Activated CD4-positive, alpha-beta T cell treated with anti-CD3 and anti-CD28 coated beads for 24 hours (primary cell): ENCODE results near the gene AMOT.

Experiments used
- DNase-seq, 2 donors: peaks; one replicate each; pipeline ENCODE4 v3.0.0-alpha.2; 2020; ENCODE audit warnings: low read depth in 2 of 2

The AMOT gene

DNA sequence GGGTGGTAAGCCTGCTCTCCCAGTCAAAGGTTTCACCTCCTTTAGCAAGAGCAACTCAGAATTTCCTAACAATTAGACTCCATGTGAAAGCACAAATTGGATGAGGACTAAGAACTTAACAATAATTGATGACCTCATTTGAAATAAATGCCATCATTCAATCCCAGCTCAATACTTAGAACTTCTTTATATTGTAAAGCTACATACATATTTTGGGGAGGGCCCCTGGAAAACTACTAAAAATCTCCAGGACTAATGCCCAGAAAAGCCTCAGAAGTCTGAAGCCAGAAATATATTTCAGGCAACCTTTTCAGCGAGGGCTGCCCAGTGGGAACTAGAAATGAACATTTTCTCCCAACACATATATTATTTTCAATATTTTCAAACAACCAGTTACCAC, 38.1 kb downstream of the AMOT start:
- no peak for DNase-seq

DNA sequence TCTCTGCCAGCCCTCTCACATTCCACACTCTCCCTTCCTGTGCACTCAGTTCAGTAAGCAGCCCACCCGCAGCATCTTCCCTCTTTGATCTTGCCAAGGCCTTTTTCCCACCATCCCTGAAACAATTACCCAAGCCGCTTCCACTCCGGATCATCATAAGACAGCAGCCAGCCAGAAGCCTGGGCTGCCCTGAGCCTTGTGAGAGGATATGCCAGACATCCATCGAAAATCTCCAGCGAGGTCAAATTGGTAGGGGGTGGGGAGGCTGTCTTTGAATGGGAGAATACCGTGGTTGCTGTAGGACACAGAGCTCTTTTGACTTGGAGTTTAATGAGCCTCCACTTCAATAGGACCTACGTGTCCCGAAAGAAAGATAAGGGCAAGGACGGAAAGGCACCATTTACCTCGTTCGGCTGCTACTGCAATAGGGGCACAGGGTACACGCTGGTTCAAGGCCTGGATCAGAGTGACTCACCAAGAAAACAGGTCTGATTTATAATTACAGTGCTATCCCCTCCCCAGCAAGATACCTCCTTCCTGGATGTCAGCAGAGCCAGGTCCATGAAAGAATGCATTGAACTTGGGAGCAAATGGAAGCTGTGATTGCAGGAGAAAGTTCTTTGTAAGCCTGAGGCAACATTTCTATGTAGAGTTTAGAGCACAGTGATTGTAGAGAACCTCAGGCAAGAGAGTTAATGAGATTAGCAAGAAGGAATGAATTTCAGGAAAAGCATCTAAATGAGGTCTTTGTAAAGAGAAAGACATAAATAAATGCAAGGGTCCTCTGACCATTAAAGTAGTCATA, 39.5 kb downstream of the AMOT start:
- no peak for DNase-seq

DNA sequence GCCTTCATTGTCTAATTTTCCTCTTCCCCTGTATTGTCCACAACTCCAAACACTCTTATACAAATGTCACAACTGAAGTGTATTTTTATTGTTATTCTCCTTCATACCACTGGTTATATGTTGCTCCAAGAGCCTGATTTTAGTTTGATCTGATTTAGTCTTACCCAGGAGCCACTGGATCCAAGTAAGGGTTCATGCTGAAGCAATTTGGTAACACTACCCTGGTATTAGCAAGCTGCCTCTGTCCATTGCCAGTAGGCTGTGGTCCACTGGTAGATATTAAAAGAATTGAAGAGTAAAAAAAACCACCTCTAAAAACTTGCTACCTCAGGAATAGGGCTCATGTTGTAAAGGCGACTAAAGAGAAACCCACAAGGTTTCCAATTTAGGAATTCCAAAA, 41.2 kb downstream of the AMOT start:
- no peak for DNase-seq

DNA sequence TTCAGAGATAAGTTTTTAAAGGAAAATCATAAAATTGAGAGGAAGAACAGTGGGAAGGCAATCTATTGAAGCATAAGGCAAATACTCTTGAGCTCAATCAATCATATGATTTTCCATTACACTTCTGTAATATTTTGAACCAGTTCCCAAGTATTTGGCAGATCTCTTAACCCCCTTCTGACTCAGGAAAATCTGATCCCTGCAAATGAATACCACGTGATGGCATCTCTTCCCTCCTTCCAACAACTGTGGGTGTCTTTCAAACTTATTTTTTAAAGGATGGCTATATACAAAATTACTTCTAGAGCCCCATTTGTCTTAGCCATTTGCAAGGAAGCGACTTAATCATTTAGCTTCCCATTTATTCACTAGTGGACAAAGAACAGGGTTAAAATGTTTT, 41.9 kb downstream of the AMOT start:
- DNase-seq = no peak

DNA sequence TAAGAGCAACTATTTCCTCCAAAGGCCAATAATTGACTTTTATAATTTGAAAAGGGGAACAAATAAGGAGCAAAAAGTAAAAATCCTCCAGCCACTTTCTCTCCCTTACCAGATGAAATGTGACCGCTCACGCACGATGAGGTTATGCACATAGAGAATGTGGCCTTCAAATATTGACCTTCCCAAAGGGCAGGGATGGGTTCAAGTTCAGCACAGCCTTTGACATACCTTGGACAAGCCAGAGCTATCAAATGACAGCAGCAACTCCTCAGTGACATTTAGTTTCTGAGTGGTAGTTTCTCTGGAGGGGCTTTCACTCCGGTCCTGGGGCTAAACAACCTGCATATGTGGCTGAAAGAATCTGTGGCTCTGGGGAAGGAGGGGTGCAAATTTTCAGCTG, 50.7 kb downstream of the AMOT start:
- no peak for DNase-seq

DNA sequence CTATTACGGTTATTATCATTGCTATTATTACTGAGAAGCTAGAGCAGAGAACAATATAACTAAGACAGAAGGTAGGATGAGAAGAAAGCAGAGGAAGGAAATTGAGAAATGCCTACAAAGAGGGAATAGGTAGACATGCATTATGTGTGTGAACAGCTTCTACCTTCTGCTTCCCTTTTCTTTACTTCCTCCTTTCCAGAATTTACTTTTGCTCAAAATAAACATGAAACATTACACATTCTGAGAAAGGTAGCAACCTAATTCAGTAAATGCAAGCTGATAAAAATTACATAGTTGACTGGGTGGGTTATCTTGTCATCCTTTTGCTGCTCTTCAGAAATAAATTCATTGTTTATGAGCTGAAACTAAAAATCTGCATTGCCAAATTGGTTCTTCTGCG, 54.6 kb downstream of the AMOT start:
- DNase-seq = no peak

DNA sequence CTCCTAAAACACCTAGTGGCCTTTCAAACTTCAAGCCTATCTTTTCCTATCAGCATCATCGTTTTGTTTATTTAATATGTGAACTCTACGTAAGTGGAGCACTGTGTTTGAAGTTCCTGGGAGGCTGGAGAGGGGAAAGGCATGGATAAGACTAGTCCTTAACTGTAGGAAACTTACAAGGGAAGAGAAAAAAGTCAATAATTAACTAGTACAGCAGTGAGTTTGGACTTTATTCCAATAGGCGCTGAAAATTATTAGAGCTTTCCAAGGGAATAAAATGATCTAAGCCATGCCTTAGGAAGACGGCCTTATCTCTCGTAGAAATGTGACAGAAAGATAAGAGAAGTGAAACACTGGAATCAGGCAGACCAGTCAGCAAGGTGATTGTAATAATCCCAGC, 55.3 kb downstream of the AMOT start:
- no peak for DNase-seq

DNA sequence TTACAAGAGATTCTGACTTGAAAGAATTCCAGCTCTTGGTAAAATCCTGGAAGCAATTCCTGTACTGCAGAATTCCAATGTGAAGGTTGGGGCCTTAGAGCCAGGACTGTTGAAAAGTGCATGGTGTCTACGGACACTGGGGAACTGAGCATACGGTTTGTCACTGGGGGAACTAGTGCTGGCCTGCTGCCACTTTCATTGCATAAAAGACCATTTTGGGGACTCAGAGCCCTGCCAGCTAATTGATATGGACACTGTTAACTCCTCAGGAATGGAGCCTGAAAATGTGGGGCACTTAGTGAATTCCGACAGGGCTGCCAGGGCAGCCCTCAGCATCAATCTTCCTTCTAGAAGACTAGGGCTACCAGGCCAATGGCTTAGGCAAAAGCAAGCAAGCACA, 55.9 kb downstream of the AMOT start:
- no peak for DNase-seq

DNA sequence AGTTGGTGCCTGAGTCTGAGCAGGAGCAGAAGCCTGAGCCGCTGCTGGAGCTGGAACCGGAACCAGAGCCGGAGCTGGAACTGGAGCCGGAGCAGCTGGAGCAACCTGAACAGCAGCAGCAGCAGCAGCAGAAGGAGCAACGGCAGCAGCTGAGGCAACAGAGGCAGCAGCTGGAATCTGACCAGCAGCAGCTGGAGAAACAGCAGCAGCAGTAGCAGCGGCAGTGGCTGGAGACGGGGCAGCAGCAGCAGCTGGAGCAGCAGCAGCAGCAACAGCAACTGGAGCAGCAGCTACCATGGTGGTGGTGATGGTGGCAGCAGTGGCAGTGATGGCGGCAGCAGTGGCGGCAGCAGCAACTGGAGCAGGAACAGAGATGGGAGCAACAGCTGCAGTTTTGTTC, 61.5 kb downstream of the AMOT start:
- no peak for DNase-seq

DNA sequence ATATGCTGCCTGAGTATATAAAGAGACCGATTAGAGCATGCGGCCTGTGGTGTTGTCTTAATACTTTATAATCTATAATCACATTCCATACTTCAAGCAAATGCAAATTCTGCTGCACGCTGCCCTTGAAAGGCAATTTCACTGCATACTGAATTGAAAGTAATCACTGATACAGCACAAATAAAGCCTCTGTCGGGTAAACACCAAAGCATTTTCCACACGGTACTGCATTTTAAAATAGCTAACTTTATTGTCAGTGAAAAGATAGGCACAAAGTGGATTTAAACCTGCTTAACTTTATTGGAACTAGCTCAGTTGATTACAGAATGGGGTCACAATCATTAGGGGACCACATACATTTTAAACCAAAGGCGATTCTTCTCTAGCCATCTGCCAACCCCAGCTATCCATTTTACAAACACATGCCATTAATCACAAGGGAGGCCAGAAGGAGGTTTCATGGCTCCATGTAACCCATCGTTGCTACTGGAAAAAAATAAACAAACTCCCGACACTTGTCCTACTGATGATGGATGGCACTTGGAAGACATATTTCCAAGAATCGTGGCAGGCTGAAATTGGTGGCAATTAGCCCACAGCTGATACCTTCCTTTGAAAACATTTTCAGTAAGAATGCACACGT, 65.9 kb downstream of the AMOT start:
- DNase-seq = no peak

DNA sequence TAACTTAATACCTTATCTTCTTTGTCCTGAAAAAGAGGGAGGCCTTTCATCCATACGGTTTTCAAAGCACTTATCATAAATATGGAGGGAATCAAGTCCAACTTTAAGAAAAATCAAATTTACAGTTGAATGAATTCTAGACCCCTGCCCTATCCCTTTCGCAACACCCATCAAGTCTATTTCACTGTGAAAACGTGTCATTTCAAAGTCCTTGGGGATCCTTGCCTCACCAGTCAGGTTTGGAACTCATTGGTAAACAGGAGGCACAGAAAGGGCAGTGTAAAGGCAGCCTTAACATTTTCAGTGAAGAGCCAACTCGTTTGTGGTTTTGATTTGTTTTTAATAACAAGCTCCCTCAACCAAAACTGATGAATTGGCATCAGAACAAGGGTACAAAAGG, 66.5 kb downstream of the AMOT start:
- DNase-seq = no peak

DNA sequence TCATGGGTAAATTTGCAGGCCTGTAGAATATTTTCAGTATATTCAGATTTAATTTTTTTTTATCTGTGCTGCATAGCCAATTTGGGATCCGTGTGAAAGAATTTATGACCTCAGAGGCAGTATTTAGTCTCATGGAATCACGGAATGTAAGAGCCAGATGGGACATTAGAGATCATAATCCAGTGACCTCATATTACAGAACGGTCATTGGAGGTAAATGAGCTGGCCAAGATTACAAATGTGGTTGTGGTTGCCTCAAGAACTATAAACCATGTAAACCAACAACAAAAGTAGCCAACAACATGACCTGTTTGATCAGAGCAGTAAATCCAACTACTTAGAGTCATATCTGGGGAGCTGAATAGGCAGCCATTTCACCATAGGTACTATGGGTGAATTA, 71.6 kb downstream of the AMOT start:
- DNase-seq = no peak

DNA sequence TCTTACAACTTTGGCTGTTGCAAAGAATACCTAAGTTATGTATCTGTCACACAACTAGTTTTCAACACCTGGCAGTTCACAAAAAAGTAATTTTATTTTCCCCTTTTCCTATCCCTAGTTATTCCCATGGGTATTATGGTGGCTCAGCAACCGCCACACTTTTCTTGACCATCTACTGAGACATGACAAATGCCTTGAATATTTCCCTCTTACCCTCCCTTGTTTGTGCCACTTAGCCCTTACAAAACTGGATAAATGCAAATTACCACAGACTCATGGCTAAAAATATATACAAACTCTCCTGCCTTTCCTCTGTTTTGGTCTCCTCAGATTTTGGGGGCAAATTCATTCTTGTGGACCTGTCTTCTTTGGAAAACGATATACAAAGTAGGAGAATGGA, 72.1 kb downstream of the AMOT start:
- DNase-seq = no peak

DNA sequence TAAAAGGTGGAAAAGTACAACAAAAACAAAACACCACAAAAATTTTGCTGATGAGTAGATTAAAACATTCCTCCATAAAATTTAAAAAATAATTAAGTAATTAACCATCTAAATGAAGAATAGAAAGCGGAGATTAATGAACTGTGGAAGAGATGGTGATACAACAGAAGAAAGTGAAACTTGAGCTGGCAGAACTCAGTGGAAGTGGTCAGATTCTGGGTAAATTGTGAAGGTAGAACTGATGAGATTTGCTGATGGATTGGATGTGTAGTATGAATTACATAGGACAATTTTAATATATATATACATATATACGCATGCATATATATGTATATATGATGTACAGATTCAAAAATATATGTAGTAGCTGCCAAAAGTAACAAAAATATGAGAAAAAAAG, 73.9 kb downstream of the AMOT start:
- DNase-seq = no peak

DNA sequence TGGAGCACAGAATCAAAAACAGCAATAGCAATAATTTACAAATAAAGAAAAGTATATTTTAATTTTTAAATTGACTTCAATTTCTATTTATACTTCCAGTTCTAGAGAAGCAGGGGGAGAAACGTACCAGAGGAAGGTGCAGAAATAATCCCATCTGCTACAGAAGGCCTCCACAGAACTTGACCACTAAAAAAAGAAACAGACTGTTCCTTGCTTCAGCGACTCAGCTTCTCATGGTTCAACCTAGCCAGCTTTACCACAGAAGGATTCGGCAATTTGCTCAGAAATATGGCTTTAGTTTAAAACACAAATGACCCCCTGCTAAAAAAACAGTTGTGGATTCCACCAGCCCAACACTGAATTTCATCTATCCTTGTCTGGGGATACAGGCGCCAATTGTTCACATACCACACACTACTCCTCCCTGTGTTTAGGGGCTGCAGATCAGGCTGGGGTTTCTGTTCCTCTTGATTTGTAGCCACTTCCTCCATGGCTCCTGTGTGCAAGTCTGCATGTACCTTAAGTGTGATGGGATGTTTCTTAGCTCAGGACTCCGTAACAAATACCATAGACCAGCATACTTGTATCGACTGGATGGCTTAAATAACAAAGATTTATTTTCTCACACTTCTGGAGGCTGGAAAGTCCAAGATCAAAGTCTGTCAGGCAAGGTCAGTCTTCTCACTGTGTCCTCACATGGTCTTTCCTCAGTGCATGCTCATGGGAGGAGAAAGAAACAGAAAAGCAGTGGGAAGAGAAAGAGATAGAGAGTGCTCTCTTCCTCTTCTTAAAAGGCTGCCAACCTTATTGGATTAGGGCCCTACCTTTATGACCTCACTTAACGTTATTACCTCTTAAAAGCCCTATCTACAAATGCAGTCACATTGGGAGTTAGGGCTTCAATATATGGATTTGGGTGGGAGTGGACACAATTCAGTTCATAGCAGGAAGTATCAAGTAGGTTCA, 79.1 kb downstream of the AMOT start:
- DNase-seq = no peak

DNA sequence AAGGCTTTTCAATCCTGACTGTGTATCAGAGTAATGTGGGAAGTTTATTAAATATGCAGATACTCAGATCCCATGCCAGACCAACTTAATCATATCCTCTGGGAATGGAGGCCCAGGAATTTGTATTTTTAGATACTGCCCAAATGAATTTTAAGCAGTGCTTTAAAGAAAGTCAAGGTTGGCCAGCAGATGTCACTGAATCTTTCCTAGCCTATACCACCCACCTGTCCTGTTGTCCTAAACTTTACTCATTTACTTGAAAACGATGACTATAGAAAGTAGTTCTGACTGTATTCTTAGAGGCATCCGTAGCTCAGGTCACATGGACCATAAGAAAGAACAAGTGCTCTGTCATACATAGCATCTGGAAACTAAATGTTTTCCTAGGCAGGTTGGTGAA, 79.9 kb downstream of the AMOT start:
- no peak for DNase-seq

DNA sequence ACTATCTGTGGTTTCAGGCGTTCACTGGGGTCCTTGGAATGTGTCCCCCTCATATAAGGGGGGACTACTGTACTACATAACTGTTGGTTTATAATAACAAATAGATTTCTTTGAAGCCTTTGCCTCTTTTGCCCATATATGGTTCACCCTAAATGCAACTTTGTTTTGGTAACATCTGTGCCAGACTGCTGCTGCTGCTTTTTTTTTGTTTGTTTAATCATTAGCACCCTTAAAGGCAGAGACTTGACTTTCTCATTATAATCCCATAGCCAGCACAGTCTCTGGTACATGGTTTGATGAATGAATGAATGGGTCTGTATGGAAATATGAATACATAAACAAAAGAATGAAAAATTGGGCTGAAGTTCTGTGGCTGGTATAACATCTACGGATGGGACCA, 80.7 kb downstream of the AMOT start:
- DNase-seq = no peak

DNA sequence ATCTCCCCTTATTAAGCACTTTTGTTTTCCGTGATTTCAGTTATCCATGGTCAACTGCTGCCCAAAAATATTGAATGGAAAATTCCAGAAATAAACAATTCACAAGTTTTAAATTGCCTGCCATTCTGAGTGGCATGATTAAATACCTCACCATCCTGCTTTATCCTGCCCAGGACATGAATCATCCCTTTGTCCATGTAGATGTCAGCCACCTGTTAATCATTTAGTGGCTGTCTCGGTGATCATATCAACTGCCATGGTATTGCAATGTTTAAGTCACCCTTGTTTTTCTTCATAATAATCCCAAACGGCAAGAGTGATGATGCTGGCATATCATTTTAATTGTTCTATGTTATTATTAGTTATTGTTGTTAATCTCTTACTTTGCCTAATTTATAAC, 81.1 kb downstream of the AMOT start:
- no peak for DNase-seq

DNA sequence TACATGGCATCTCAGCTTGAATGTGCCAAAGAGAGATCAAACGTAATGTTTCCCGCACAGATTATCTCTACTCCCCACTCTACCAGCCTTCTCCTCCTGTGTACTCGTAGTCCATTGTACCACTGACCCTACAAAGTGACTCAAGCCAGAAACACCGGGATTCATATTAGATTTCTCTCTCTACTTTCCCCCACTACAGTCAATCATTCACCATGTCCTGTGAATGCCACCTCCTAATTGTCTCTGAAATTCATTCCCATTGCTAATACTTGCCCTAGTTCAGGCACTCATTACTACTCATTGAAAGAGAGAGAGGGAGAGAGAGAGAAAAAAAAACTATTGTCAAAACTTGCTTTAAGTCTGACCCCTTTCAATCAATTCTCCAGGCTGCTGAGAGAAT, 82.7 kb downstream of the AMOT start:
- no peak for DNase-seq

DNA sequence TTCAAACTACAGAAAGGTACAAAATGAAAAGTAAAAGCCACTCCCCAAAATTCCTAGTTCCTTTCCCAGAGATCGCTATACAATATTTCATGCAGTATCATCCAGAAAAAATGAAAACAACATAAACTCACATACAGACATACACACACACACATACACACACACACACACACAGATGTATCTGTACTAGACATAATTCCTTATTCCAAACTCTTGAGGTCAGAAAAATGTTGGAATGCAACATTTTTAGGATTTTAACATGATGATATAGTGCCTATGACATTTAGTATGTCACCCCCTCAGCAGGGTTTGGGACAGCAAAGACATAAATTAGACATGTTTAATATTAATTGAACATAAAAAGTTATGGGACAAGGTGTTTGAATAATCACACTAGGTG, 87.5 kb downstream of the AMOT start:
- DNase-seq = no peak

DNA sequence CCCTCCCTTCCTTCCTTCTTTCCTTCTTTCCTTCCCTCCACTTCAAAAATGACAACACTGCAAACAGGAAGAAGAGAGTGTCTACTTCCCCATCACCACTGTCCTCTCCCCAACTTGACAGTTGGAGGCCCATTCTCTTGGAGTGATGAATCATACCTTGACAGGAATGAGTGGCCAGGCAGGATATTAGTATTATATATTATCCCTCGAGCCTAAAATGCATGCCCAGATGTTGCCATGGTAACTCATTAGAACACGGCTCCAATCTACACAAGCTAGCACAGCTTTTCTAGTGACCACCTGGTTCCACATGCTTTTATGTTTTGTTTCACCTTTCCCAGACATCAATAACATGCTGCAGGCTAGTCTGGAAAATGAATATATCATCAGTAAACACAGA, 89.6 kb downstream of the AMOT start:
- no peak for DNase-seq

DNA sequence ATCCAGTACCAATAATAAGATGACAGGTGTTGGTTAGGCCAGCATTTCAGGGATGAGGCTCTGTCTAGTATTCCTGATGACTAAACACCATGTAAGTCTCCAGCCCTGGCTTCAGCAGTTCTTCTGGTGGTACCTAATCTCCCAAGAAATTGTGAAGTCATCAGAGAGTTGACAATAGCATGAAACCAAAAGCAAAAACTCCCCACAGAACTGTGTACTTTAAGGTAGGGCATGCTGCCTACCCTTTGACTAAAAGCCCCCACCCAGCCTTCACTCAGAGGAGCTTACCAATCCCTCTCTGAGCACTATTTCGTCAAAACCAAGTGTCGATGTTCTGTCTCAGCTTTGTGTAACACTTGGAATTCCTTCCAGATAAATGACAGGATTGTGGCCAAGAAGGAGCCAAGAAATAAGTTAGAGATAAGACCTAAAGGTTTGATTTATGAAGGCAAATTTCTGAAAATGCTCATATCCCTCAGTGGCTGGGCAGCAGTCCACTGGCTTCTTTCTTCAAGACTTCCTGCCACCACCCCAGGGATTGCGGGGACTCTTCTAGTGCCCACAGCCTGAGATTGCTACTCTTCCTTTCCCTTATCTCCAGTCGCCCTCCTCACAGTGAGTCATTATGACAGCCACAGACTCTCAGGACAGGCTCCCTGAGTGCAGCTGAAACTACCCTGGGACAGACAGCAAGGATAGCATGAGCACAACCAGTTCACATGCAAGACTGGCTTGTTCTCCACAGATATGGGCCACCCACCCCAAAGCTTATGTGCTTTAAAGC, 93.6 kb downstream of the AMOT start:
- no peak for DNase-seq
